ENCODE results near the gene CLIP1.
A peak's percentile ranks its signal among the peaks of the same experiment; 100 is the strongest.
"Not testable (repeated sequence)": the region's sequence is repeated elsewhere in the genome, so short reads cannot be mapped to it uniquely, and the experiment has no call there.

The CLIP1 gene

DNA sequence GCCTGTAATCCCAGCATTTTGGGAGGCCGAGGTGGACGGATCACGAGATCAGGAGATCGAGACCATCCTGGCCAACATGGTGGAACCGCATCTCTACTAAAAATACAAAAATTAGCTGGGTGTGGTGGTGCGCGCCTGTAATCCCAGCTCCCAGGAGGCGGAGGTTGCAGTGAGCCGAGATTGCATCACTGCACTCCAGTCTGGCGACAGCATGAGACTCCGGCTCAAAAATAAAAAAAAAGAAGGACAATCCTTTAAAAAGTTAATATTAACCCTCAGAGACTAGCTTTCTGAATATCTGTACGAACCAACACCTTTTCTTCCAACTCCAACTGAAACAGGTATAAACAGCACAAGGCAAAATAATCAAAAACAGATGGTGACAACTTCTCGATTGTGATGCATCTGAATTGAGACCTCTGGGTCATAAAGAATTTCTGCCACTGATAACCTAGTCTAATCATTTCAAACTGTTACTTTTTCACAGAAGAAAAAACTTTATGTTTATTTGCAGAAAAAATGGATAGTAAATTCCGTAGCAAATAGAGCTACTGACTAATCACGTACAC lies 27.8 kb downstream of the CLIP1 start:
- no peak for DNase-seq

DNA sequence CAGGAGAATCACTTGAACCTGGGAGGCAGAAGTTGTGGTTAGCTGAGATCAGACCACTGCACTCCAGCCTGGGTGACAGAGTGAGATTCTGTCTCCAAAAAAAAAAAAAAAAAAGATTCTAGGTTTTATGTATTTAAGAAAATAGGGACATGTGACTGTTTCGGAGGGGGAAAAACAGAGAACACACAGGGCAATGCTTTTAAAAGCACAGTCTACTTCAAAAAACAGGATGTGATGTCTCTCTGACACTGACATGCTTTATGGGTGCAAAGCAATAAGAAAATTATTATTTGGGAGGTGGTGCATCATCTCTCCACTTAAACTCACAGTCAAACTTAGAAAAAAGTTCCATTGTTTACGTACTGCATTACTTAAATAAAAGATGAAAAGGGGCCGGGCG lies 28.7 kb downstream of the CLIP1 start:
- no peak for DNase-seq

DNA sequence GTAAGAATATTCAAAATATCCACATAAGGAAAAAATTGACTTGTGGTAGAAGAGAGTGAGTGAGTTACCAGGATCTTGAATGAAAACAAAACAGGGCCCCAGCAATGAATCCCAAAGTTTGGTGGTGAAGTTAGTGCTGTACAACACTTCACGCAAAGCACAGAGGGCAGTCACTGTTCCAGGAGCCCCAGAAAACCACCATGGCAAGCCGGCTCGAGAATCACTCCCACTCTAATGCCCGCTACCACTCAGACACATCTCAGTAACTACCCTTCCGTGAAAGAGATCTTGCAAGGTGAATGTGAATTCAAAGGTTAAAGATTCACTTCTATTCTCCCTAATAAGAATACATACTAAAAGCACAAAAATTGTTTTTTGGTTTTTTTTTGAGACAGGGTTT lies 30.1 kb downstream of the CLIP1 start:
- no peak for DNase-seq

DNA sequence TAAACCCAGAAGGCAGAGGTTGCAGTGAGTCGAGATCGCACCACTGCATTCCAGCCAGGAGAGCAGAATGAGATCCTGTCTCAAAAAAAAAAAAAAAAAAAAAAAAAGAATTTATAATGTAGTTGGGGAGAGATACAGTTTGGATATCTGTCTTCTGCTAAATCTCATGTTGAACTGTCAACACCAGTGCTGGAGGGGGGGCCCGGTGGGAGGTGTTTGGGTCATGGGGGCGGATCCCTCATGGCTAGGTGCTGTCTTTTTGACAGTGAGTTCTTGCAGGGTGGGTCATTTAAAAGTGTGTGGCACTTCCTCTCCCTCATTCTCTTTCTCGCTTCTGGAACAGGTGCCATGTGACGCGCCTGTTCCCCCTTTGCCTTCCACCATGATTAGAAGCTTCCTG lies 32.8 kb downstream of the CLIP1 start:
- peak; percentile 39 for DNase-seq

DNA sequence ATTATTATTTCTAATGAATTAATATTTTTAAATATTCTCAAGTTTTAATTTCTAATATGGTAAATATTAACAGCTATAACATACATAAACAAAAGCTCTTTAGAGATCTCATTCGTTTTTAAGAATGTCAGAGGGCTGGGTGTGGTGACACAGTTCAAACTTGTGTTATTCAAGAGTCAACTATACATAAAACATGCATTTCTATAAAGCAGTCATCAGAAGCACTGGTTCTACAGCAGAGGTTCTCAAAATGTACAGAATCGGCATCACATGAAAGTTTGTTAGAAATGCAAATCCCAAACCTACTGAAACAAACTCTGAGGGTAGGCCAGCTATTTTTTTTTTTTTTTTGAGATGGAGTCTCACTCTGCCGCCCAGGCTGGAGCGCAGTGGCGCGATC lies 34.6 kb downstream of the CLIP1 start:
- DNase-seq: no peak

DNA sequence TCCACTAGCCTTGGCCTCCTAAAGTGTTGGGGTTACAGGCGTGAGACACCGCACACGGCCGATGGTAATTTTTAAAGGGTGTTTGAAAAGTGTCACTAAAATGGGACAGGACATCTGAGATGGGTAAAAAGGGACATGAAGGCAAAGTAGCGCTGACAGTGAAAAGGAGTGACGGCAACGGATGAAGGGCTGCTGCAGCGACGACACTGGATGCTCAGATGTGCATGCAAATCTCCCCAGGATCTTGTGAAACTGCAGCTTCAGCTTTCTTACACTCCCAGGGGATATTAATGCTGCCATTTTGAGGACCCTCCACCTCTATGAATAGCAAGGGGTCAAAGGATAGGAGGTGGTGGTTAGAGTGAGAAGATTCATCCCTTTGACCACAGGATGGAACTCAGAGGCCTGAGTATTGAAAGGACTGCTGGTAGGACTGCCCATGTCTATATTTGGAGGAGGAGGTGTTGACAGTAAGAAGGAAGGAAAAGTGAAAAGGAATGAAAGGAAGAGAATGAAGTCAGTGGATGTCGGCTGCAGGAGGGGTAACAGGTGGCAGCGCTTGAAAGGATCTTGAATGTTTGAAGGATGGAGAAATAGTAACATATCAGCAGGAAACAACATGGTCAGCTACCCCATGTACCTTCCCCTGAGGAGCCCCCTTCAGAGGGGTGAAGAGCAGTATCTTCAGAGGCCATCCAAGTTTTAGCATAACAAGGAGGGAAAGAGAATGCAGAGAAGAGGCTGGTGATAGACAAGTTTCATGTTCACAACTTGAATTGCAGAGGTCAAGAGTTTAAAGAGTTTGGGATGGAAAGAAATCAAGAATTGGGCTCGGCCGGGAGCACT lies 37.1 kb downstream of the CLIP1 start:
- no peak for DNase-seq

DNA sequence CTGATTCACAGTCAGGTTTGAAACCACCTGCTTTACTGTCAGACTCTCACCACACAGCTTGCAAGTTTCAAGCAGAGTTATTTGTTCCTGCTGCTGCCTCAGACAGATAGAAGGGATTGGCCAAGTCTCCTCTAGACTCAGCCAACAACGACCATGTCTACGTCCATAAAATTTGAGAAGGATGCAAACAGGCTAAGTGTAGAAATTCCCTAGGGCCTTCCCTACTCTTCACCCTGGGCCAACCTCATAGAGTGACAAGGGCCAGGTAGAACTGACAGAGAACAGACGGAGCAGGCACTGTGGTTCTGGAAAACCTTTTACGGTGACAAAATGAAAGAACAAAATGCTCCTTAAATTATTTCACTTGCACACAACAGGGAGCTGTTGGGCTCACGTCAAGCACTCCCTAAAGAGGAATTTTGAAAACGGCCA lies 39.5 kb downstream of the CLIP1 start:
- DNase-seq: no peak

DNA sequence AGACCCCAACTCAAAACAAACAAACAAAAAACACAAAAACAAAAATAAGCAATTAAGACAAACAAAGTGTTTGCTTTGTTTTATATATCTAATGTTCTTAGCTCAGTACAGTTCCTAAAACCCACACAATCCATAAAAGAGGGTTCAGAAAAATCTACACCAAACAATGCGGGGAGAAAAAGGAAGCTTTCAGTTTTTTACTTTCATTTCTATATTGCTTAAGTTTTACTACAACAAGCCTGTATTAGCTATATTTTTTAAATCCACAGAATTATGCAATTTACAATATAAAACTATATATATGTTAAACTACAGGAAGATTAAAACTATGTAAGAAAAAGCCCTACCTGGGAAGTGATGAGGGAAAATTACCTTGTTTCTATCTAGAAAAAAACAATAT lies 41.4 kb downstream of the CLIP1 start:
- DNase-seq: no peak

DNA sequence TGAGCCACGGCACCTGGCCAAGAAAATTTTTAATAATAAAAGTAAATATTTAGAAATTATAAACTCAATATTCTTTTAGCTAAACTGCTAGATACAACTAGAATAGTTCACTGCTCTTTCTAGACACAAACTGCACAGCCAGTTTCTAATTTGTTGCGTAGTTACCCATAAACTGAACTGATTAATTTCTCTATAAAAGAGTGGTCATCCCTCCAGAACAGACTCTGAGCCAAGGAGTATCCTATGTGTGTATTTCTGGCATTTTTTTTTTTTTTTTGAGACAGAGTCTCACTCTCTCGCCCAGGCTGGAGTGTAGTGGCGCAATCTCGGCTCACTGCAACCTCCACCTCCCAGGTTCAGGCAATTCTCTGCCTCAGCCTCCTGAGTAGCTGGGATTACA lies 45.7 kb downstream of the CLIP1 start:
- not testable (repeated sequence) for DNase-seq

DNA sequence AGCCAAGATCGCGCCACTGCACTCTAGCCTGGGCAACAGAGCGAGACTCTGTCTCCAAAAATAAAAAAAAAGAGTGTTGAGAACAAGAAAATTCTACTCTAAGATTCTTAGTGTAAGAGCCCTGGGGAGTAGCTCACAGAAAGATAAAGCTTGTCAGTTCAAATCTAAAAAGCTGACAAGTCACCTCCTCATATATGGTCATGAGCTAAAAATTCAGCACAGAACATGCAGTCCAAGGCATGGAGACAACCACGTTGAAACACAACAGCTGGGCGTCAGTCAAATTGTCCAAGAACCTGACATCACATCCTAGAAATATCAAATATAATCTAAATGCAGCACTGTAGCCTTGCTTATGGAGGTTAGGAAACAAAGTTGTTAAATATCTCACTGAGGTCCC lies 47.8 kb downstream of the CLIP1 start:
- no peak for DNase-seq

DNA sequence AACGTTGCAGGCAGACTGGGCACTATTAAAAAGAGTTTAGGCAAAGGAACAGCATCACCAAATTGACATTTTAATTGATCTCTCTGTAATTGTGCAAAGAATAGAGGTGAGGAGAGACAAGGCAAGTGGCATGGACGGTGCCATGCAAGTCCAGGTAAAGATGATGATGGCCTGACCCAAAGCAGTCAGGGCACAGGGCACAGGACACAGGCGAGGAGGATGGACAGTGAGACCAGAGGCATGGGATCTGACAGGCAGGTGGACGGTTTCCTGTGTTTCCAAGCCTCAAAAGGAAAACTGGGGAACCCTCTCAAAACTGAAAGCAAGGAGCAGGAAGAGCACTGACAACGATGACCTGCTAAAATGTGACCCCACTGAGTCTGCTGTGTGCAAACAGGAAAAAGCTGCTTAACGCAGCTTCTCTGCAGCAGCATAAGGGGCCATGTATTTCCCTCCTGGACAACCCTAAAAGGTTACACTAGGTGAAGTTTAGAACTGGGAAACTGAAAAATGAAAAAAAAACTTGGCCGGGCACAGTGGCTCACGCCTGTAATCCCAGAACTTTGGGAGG lies 50.9 kb downstream of the CLIP1 start:
- DNase-seq: peak; percentile 30

DNA sequence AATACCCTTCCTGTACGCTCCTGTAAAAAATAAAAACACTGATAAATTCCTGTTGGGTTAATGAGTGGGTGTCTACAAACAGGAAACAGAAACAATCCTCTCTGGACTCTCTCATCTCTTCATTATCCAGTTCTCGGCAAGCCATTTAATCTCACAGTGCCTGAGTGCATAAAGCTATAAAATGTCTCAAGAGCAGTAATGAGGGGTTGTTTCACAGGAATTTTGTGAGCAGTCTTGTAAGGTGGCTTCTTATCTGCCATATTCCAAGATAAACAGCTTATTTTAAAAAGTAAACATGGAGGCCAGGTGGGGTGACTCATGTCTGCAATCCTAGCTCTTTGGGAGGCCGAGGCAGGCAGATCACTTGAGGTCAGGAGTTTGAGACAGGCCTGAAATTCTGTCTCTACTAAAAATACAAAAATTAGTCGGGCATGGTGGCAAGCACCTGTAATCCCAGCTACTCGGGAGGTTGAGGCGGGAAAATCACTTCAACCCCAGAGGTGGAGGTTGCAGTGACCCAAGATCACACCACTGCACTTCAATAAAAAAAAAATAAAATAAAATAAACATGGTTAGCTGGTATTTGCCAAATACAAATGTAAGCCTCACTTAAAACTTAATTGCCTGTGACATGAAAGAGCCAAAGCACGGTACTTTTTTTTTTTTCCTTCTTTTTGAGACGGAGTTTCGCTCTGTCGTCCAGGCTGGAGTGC lies 54.0 kb downstream of the CLIP1 start:
- DNase-seq: no peak

DNA sequence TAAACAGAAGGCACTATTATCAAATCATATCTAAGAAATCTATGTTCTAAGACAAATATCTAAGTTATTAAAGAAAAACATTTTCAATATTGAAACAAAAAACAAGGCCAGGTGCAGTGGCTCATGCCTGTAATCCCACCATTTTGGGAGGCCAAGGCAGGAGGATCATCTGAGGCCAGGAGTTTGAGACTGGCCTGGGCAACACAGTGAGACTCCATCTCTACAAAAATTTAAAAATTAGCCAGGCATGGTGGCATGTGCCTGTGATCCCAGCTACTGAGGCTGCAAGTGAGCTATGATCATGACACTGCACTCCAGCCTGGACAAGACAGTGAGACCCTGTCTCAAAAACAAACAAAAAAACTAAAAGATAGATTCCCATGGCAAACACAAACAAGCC lies 54.8 kb downstream of the CLIP1 start:
- not testable (repeated sequence) for DNase-seq

DNA sequence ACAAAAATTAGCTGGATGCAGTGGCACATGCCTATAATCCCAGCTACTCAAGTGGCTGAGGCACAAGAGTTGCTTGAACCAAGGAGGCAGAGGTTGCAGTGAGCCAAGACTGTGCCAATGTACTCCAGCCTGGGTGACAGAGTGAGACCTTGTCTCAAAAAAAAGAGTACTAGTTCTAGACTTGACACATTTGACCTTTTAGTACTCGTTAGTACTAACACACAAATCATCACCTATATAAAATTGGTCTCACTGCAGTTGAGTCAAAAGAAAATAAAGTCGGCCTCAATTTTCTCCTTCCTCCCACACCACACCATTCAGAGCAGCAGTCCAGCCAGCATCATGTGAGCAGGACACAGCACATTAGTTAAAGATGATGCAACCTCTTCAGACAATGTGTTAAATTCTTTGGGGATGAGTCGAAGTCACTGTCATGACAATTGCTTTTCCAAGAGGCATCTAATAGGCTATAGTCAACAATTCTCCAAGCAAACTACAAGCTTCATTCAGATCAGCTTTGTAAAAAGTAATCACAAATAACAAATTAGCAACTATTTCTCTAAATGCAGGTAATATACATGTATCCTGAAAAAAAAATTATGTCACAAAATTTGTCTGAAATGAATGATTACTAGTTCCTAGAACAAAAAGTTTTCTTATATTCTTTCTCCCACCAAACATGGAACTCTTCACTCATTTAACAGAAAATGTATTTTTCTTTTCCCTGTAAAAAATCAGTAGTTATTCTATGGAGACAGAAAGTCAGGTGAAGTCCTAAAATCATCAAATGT lies 55.6 kb downstream of the CLIP1 start:
- no peak for DNase-seq

DNA sequence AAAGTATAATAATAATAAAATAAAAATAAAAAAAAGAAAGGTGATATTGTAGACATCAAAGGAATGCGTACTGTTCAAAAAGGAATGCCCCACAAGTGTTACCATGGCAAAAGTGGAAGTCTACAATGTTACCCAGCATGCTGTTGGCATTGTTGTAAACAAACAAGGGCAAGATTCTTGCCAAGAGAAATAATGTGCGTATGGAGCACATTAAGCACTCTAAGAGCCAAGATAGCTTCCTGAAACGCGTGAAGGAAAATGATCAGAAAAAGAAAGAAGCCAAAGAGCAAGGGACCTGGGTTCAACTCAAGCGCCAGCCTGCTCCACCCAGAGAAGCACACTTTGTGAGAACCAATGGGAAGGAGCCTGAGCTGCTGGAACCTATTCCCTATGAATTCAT lies 57.2 kb downstream of the CLIP1 start:
- not testable (repeated sequence) for DNase-seq

DNA sequence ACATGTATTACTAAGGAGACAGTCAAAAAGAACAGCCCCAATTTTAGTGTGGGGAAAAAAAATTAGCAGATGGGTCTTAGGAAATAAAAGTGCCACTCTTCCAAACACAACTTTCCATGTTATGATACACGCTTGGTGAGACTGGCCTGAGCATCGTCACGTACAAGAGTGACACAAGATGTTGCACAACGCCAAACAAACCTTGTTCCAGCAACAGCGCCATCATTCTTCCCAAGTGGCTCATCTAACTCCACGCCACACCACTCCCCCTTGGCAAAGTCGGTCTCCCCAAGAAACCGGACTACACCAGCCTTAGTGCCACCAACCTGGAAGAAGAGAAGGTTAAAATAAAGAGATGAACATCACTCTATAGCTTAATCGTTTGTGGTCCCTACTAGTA lies 58.7 kb downstream of the CLIP1 start:
- peak; percentile 31 for DNase-seq

DNA sequence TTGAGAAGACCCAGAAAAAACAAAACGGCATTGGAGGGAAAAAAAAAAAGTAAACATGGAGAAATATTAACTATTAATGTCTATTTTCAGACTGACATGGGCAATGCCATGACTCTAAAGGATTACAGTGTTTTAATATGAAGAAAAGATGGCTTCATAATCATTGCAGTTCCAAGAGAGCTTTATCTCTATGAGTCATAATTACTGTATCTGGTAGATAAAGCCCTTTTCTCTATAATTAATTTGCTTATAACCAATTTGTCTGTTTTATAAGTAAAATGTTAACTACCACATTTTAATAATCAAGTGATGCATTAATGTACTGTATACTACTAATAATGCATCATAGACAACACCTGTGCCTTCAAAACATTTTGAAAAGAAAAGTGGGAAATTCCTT lies 59.7 kb downstream of the CLIP1 start:
- no peak for DNase-seq

DNA sequence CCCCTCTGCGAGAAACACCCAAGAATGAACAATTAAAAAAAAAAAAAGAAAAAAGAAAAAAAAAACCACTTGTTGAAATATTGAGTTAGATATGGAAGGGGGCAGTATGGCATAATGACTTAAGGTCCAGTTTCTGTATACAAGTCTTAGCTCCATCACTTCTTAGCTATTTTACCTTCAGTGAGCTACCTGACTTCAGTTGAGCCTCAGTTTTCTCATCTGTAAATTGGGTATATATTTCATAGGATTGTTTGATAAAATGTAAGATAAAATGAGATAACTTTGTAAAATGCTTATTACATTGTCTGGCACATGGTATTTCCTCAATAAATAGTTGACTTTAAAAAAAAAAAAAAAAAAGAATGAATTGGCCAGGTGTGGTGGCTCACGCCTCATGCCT lies 64.1 kb downstream of the CLIP1 start:
- not testable (repeated sequence) for DNase-seq

DNA sequence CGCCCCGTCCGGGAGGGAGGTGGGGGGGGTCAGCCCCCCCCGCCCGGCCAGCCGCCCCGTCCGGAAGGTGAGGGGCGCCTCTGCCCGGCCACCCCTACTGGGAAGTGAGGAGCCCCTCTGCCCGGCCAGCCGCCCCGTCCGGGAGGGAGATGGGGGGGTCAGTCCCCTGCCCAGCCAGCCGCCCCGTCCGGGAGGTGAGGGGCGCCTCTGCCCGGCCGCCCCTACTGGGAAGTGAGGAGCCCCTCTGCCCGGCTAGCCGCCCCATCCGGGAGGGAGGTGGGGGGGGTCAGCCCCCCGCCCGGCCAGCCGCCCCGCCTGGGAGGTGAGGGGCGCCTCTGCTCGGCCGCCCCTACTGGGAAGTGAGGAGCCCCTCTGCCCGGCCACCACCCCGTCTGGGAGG lies 64.9 kb downstream of the CLIP1 start:
- not testable (repeated sequence) for DNase-seq

DNA sequence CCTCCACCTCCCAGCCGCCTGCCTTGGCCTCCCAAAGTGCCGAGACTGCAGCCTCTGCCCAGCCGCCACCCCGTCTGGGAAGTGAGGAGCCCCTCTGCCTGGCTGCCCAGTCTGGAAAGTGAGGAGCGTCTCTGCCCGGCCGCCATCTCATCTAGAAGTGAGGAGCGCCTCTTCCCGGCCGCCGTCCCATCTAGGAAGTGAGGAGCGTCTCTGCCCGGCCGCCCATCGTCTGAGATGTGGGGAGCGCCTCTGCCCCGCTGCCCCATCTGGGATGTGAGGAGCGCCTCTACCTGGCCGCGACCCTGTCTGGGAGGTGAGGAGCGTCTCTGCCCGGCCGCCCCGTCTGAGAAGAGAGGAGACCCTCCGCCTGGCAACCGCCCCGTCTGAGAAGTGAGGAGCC lies 65.5 kb downstream of the CLIP1 start:
- not testable (repeated sequence) for DNase-seq

DNA sequence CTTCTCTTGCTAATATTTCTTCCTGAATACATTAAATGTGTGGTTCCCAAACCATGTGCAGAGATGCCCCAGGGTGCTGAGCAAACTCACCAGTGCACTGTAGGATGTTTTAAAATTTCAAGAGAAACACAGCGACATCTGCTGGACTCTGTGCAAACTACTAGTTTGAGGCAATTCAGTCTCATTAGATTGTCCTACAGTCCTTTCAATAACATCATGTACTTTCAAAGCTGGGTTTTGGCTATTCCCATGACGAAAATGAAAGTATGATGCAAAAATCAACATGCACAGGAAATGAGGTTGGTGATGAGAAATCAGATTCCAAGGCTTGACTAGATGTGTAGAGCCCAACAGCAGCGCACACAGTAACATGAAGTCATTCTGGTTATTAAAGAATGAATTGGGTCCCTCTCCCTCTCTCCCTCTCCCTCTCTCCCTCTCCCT lies 66.3 kb downstream of the CLIP1 start:
- DNase-seq: peak; percentile 78

DNA sequence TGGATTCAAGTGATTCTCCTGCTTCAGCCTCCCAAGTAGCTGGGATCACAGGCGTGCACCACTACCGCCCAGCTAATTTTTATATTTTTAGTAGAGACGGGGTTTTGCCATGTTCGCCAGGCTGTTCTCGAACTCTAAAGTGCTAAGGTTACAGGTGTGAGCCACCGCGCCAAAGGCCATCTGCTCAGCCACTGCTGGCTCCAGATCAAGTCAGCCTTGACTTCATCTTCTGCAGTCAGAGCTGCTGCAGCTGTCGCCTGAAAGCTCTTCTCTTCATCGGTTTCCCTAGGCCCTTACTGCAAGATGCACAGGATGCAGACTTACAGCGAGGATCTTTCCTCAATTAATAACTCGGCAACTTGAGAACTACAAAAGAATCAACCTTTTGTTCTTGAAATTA lies 66.8 kb downstream of the CLIP1 start:
- DNase-seq: no peak

Measured in activated effector memory CD4-positive, alpha-beta T cell treated with anti-CD3 and anti-CD28 coated beads, Interleukin-2, amount 50 U/mL, for 16 hours (primary cell).